GM21825 (cell line): ENCODE measurements around the gene NTF4.
"Not testable (repeated sequence)": the region's sequence is repeated elsewhere in the genome, so short reads cannot be mapped to it uniquely, and the experiment has no call there.

Experiments used
- ATAC-seq: cut with Tn5 transposase; IDR thresholded peaks from one replicate; pipeline ENCODE4 v1.9.1; 2021; ENCODE audit warnings: mild to moderate bottlenecking, moderate library complexity; ENCODE audit not compliant: unreplicated experiment

Gene NTF4

DNA sequence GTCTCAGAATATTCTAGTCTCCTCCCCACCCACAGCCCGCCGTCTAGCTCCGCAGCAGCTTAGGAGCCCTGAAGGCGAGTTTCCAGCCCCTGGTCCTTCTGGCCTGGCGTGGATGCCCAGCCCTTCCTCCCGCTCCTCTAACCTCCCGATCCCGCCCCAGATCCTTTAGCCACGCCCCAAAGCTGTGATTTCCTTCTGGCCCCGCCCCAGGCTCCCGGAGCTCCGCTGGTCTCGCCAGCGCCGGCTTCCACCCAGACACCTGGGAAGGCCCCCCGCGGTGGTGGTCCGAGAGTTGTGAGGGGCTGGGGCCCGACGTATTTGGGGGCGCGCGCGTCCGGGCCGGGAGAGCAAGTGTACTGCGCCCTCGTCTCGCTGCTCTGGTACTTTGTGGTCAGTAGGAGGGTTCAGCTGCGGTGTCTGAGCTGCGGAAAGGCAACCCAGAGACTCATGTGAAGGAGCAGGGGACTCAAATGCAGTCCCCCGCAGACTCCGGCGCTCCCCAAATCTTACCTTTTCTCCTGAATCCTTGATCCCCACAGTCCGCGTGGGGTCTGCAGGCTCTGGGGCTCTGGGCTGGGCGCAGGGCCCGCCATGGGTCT lies 6.9 kb downstream of the NTF4 start, which contains the start of gene CGB7:
Gene CGB7 (minus strand): TSS at position 114 of the 599 bp plus-strand sequence. CDS start 2,374 bp downstream, outside the sequence.
- ATAC-seq: no peak

GRCh38 chr19:49056902-49057596 lies 7.6 kb downstream of the NTF4 start:
- not testable (repeated sequence) for ATAC-seq

DNA sequence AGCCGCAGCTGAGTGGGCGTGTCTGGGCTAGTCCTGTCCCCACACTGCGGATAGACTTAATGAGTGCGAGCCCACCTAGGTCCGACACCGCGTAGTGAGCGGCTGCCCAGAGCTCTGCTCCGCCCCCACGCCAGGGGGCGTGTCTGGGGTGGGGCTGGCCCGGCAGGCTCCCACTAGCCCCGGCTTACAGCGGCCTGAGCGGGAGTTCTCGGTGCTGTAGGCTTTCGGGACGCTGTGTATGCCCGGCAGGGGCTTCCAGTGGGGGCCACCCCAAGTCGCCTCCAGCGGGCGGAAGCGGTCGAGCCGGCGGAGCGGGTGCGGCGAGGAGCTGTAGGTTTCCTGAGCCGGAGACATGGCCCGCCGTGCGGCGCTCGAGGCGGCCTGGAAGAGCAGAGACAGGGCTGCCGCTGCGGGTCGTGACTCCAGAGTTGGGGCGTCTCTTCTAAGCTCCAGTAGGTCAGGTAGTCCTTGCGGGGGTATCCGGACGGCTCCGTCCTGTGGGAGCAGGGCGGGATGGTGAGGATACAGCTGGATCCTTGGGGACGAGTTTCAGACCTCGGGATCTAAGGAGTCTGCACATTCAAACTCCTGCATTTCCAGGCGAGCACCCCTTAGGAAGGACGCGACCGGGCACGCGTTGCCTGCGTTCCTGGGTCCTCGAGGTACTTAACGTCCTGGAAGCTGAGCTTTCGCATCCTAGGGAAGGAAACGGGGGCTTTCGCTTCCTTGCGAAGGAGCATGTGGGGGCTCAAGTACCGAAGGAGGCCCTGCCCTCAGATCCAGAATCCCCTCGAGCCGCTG lies 8.3 kb downstream of the NTF4 start:
- no peak for ATAC-seq

GRCh38 chr19:49050376-49051033 lies 14.1 kb downstream of the NTF4 start:
- not testable (repeated sequence) for ATAC-seq

DNA sequence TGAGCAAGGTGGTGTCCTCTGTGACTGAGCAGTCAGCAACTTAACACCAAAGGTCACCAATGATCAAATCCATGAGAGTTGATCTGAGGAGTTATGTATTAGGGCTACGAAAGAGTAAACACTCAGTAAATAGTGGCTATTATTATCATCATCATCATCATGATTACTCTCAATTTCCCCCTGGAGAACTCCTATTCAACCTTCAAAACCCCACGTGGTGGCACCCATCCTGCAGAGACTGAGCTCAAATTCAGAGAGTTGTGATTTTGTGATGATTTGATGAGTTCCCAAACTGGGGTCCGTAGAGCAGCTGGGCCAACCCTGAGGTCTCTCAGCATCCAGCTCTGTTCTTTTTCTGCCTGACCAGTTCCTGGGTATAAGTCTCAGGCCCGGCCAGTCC lies 14.8 kb downstream of the NTF4 start:
- ATAC-seq: not testable (repeated sequence)

DNA sequence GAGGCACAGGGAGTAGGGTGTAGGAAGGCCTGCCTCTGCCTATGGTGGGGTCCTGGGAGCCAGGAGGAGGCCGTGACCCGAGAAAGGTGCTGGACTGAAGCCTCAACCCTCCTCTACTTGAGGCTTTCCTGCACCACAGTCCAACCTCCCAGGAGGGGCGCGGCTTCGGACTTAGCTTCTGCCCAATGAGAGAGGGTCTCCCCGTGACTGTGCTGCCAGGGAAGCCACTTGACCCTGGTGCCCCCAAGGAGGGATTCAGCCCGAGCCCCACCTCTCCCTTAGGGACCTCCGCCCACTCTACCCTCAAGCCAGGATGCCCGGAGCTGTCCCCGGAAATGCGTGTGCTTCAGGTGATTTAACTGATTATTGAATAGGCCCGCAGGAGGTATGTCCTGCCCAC lies 15.6 kb downstream of the NTF4 start, which contains the start of gene CGB8:
Gene CGB8 (minus strand): TSS at position 101 of the 400 bp plus-strand sequence. CDS start 372 bp downstream, outside the sequence.
- ATAC-seq: not testable (repeated sequence)

DNA sequence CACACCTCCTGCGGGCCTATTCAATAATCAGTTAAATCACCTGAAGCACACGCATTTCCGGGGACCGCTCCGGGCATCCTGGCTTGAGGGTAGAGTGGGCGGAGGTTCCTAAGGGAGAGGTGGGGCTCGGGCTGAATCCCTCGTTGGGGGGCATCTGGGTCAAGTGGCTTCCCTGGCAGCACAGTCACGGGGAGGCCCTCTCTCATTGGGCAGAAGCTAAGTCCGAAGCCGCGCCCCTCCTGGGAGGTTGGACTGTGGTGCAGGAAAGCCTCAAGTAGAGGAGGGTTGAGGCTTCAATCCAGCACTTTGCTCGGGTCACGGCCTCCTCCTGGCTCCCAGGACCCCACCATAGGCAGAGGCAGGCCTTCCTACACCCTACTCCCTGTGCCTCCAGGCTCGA lies 21.1 kb downstream of the NTF4 start, which contains the start of gene CGB5:
Gene CGB5 (plus strand): TSS at position 301 of the 400 bp plus-strand sequence. CDS start 362 bp downstream, outside the sequence.
- not testable (repeated sequence) for ATAC-seq

DNA sequence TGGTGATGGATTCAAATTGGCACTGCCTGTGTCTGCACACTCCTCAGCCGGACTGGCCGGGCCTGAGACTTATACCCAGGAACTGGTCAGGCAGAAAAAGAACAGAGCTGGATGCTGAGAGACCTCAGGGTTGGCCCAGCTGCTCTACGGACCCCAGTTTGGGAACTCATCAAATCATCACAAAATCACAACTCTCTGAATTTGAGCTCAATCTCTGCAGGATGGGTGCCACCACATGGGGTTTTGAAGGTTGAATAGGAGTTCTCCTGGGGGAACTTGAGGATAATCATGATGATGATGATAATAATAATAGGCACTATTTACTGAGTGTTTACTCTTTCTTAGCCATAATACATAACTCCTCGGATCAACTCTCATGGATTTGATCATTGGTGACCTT lies 22.0 kb downstream of the NTF4 start:
- not testable (repeated sequence) for ATAC-seq

- no peak for ATAC-seq
Observed at GRCh38 chr19:49042177-49042576, 22.4 kb downstream of the NTF4 start.

- ATAC-seq: not testable (repeated sequence)
Observed at GRCh38 chr19:49039736-49040135, 24.9 kb downstream of the NTF4 start.

GRCh38 chr19:49038557-49039276 lies 25.9 kb downstream of the NTF4 start:
- ATAC-seq: not testable (repeated sequence)

GRCh38 chr19:49038111-49038510 lies 26.5 kb downstream of the NTF4 start:
- not testable (repeated sequence) for ATAC-seq

DNA sequence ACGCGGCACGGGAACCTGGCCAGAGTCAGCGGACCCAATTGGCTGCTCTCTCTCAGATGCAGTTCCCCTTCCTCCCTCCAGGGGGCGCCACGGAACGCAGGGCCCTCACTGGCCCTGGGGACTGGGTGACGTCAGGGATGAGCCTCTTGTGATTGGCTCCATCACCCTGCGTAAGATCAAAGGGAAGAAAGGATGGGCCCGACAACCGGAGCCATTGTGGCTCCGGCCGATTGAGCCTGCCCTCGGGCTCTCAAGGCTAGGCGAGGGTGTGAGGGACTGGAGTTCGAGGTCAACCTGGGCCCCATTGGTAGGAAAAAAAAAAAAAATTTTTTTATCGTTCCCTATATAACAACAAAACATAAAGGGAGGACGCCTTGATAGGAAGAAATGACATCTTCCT lies 27.8 kb downstream of the NTF4 start, which contains the start of gene CGB1:
Gene CGB1 (minus strand): TSS at position 81 of the 400 bp plus-strand sequence. CDS start 184 bp downstream, outside the sequence.
- not testable (repeated sequence) for ATAC-seq

DNA sequence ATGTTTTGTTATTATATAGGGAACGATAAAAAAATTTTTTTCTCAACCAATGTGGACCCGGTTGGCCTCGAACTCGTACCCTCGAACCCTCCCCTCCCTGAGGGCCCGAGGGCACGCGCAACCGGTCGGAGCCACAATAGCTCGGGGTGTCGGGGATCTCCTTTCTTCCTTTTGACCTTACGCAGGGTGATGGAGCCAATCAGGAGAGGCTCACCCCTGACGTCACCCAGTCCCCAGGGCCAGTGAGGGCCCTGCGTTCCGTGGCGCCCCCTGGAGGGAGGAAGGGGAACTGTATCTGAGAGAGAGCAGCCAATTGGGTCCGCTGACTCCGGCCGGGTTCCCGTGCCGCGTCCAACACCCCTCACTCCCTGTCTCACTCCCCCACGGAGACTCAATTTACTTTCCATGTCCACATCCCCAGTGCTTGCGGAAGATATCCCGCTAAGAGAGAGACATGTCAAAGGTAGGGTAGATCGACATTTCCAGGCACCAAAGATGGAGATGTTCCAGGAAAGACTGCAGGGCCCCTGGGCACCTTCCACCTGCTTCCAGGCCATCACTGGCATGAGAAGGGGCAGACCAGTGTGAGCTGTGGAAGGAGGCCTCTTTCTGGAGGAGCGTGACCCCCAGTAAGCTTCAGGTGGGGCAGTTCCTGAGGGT lies 32.8 kb downstream of the NTF4 start, which contains the start of gene CGB2:
Gene CGB2 (plus strand): TSS at position 249 of the 660 bp plus-strand sequence. CDS start 206 bp downstream, at position 455.
- not testable (repeated sequence) for ATAC-seq

DNA sequence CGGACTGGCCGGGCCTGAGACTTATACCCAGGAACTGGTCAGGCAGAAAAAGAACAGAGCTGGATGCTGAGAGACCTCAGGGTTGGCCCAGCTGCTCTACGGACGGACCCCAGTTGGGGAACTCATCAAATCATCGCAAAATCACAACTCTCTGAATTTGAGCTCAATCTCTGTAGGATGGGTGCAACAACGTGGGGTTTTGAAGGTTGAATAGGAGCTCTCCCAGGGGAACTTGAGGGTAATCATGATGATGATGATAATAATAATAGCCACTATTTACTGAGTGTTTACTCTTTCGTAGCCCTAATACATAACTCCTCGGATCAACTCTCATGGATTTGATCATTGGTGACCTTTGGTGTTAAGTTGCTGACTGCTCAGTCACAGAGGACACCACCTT lies 34.3 kb downstream of the NTF4 start:
- ATAC-seq: not testable (repeated sequence)

- not testable (repeated sequence) for ATAC-seq
Observed at GRCh38 chr19:49029749-49030148, 34.9 kb downstream of the NTF4 start.

DNA sequence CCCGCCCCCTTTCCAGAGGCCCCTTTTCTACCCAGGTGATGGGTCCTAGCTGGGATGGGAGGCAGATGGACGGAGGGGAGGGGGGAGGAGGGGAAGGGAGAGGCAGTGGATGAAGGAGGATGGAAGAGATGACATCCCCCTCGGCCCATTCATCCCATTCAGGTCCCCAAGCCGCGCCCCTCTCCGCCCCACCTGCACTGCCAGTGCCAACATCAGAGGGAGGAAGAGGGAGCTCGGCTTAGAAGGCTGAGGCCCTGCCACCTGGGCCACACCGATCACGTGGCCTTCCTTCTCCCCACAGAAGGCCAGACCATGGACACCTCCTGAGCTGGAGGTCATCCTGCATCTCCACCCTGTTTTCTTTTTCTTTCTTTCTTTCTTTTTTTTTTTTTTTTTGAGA lies 35.9 kb downstream of the NTF4 start:
- ATAC-seq: not testable (repeated sequence)

DNA sequence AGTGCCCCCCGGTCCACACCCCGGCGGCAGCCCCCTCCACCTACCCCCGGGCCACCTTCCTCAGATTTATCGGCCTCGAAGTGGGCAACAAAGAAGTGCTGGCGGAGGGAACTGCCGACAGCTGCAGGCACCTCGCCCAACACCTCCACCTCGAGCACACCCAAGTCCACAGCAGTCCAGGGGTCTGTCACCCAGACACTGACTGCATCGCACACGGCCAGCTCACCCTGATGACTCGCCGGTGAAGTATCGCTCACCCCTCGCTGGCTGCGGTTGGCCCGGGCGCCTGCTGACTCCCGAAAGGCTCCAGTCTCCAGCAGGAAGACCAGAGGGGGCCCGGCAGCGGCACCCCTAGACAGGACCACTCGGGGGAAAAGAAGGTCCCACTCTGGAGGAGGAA lies 39.0 kb downstream of the NTF4 start:
- not testable (repeated sequence) for ATAC-seq

DNA sequence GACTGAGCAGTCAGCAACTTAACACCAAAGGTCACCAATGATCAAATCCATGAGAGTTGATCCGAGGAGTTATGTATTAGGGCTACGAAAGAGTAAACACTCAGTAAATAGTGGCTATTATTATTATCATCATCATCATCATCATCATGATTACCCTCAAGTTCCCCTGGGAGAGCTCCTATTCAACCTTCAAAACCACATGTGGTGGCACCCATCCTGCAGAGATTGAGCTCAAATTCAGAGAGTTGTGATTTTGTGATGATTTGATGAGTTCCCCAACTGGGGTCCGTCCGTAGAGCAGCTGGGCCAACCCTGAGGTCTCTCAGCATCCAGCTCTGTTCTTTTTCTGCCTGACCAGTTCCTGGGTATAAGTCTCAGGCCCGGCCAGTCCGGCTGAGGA lies 39.5 kb downstream of the NTF4 start:
- ATAC-seq: not testable (repeated sequence)
